Right lobe of liver (tissue), 4 donors: Measurements from ENCODE around the gene RBFOX2.

Source experiments
- CTCF ChIP-seq, 4 donors: fragments of 200-600 bp in 3 of 4; fragments of 450-650 bp in 1 of 4; IDR thresholded peaks; one replicate each; pipeline versions ENCODE4 v1.5.1 to v1.8.0; 2016 to 2022; ENCODE audit warnings: antibody characterized with exemption in 4 of 4, mild to moderate bottlenecking in 2 of 4
- POLR2A ChIP-seq: fragments of 450-650 bp; IDR thresholded peaks from one replicate; pipeline ENCODE4 v1.6.1; 2017; ENCODE audit warnings: antibody characterized with exemption, mild to moderate bottlenecking
- donor health status: DM: no; HTN: no; CAD: no.
- donor health status: DM: no; HTN: no; CAD: no.
- donor health status: DM: no; HTN: yes; CAD: no.

DNA sequence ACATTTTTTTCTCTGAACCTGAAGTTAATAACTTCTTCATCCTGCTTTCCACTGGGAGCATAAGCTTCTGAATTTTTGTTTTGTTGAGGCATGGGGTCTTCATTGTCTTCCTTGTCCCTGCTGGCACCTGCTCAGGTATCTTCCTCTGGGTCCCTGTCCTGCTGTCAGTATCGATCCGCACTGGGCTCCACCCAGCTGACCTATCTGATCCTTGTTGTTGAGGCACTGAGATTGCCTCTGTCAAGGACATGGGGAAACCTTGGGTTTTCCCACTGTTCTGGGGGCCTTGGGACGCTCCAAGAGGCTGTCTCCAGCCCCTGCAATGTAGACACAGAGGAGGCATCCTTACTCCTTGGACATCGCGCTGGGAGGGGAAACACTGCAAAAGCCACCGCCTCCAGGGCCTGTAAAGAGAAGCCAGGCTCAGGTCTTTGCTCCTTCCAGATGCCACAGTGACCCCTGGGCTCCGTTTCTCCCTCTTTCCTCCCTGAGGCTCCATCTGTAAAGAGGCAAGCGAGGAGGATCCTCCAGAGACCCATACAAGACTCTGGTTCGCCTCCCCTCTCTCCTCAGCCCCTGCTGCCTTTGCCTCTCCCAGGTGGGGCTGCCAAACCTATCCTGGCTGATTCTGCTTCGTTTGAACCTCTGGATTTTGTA, 8.6 kb upstream of the RBFOX2 start:
- TF ChIP-seq CTCF (IDR thresholded peaks at IDR 0.05) (no peak), POLR2A (no peak)
